Muscle layer of colon (tissue), 2 donors: ENCODE results near the gene HDGFL3.
"Not testable (repeated sequence)": the region's sequence is repeated elsewhere in the genome, so short reads cannot be mapped to it uniquely, and the experiment has no call there.

Experiments
- H3K27ac ChIP-seq: one replicate; pipeline ENCODE4 v1.7.0; 2013; ENCODE audit warnings: low read depth, mild to moderate bottlenecking, low read length, moderate library complexity
- H3K27me3 ChIP-seq, 2 donors: one replicate each; pipeline ENCODE4 v1.7.0; 2013; ENCODE audit warnings: low read length in 2 of 2, mild to moderate bottlenecking in 2 of 2; ENCODE audit not compliant: insufficient read depth in 2 of 2, control insufficient read depth in 1 of 2
- H3K36me3 ChIP-seq: one replicate; pipeline ENCODE4 v1.7.0; 2013; ENCODE audit warnings: mild to moderate bottlenecking, low read length; ENCODE audit not compliant: insufficient read depth
- H3K4me1 ChIP-seq: one replicate; pipeline ENCODE4 v1.7.0; 2013; ENCODE audit warnings: mild to moderate bottlenecking, low read length; ENCODE audit not compliant: insufficient read depth
- H3K4me3 ChIP-seq, 2 donors: one replicate each; pipeline ENCODE4 v1.7.0; 2013; ENCODE audit warnings: low read length in 2 of 2, low read depth in 1 of 2, mild to moderate bottlenecking in 1 of 2, moderate library complexity in 1 of 2
- H3K9ac ChIP-seq: one replicate; pipeline ENCODE4 v1.7.0; 2013; ENCODE audit warnings: low read length
- H3K9me3 ChIP-seq: one replicate; pipeline ENCODE4 v1.7.0; 2013; ENCODE audit warnings: mild to moderate bottlenecking, low read length
- donor health status: abdominal sarcoma.
- donor health status: Adenocarcinoma of cecum.

The HDGFL3 gene

DNA sequence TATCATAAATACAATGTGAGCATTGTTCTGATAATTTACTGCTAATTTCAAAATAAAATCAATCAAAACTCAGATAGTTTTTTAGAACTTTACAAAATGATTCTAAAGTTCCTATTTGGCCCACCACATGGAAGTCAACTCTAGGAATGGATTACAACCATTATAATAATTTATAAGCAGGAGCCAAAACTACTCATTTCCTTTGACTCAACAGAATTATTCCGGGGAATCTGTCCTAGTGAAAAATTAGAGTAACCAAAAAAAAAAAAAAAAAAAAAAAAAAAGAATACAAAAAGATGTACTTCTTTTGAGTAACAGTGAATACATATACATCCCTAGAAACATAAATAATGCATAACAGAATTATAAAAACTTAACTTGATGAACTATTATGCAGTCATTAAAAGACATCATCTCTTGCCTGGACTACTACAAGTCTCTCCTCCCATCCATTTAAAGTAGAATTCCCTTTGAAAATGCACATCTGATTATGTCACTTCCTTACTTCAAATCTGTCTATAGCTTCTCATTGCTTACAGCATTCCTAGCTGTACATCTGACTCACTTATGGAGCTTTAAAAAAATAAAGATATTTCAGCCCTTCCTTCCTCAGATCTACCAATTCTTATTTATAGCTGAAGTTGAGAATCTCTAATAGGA, 43.4 kb downstream of the HDGFL3 start:
- no peaks in the 10 kb centered on the region for H3K9me3 ChIP-seq
- no peaks in the 10 kb centered on the region for H3K4me1 ChIP-seq
- H3K27me3 ChIP-seq, result no peaks in the 10 kb centered on the region
- no peak overlapping the region for H3K27ac ChIP-seq
- no peaks in the 10 kb centered on the region for H3K36me3 ChIP-seq
- H3K4me3 ChIP-seq, result no peak overlapping the region
- no peak overlapping the region for H3K9ac ChIP-seq

DNA sequence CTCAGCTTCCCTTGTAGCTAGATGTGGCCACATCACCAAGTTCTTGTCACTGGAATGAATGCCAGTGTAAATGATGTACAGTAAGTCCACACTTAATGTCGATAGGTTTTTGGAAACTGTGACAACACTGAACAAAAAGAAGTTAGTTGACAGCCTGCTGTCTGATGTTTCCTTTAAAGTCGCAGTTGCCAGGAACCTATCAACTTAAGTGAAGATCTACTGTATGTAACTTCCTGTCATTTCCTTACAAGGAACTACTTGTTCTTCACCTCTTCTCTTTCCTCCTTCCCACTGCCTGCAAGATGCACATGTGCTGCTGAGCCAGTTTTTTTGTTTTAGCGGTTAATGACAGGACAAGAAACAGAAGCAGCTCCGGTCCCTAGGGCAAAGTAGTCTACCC, 44.6 kb downstream of the HDGFL3 start:
- Histone ChIP-seq H3K4me1 (no peaks in the 10 kb centered on the region), H3K36me3 (no peaks in the 10 kb centered on the region), H3K27ac (no peak overlapping the region), H3K27me3 (no peaks in the 10 kb centered on the region), H3K9me3 (no peaks in the 10 kb centered on the region), H3K4me3 (no peak overlapping the region), H3K9ac (no peak overlapping the region)

DNA sequence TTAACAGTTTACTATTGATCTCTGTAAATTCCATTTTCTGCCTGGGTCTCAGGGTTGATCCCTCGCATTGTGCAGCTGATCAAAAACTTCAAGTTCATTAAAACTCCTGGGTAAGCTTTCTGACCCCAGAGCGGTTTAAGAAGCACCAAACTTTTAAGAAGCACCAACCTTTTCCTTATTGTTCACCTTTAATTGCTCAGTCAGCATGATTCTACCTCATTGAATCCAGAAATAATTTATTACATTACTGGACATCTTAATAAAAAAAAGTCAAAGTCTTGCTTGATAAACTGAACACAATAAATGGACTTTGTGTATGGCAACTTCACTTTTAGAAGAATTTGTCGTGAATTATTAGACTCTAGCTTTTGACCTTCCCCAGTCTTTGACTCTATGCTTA, 46.9 kb downstream of the HDGFL3 start:
- Histone ChIP-seq H3K9ac (no peak overlapping the region), H3K36me3 (peaks cover 8% of the 10 kb centered on the region), H3K9me3 (no peaks in the 10 kb centered on the region), H3K27me3 (no peaks in the 10 kb centered on the region), H3K4me1 (no peaks in the 10 kb centered on the region), H3K27ac (no peak overlapping the region), H3K4me3 (no peak overlapping the region)

DNA sequence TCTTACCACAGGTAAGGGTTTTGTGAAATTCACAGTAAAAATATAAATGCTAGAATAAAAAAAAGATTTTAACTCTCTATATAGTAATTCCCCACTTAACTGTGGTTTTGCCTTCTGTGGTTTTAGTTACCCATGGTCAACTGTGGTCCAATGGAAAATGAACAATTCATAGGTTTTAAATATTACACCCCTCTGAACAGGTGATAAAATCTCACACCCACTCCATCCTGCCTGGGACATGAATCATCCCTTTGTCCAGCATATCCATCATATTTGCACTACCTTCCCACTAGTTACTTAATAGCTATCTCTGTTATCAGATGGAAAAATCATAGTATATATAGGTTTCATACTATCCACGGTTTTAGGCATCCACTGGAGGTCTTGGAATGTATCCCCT, 49.2 kb downstream of the HDGFL3 start:
- H3K4me1 ChIP-seq, result no peaks in the 10 kb centered on the region
- no peaks in the 10 kb centered on the region for H3K27me3 ChIP-seq
- H3K36me3 ChIP-seq, result peaks cover 11% of the 10 kb centered on the region
- no peak overlapping the region for H3K27ac ChIP-seq
- no peak overlapping the region for H3K4me3 ChIP-seq
- no peak overlapping the region for H3K9ac ChIP-seq
- no peaks in the 10 kb centered on the region for H3K9me3 ChIP-seq

DNA sequence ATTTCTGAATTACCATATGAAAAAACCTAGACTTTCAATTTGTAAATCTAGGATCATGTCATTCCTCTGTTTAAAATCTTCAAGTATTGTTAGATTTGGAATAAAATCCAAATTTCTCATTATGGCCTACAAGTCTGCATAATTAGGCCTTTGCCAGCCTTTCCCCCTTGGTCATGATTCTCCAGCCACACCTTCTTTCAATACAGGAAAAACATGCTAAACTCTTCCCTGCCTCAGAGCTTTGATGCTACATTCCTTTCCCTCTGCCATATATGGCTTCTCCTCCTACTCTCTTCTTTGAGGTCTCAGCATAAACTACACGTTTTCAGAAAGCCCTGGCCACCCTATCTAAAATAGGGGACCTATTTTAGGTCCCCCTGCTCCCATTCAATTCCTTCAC, 51.7 kb downstream of the HDGFL3 start:
- H3K27ac ChIP-seq, result no peak overlapping the region
- no peaks in the 10 kb centered on the region for H3K9me3 ChIP-seq
- H3K27me3 ChIP-seq, result no peaks in the 10 kb centered on the region
- H3K36me3 ChIP-seq, result peaks cover 11% of the 10 kb centered on the region
- H3K4me3 ChIP-seq, result no peak overlapping the region
- H3K9ac ChIP-seq, result no peak overlapping the region
- H3K4me1 ChIP-seq, result no peaks in the 10 kb centered on the region

DNA sequence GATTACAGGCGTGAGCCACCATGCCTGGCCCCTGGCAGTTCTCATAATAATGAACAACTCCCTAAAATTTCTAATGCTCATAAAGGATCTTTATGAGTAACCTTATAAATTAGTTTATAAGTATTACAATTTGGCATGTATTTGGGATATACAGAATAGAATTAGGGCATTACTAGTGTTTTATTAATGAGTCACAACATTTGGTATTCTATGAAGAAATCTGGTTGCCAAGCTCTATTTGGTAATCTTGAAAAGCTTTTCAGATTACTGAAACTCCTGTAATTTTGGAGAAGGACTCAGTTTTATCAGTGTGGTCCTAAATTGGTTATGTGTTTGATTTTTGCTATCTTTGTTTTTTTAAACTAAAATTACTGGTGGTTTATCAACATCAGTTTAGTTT, 54.3 kb downstream of the HDGFL3 start:
- peaks cover 29% of the 10 kb centered on the region for H3K36me3 ChIP-seq
- H3K27ac ChIP-seq, result no peak overlapping the region
- no peak overlapping the region for H3K9ac ChIP-seq
- no peaks in the 10 kb centered on the region for H3K9me3 ChIP-seq
- no peaks in the 10 kb centered on the region for H3K27me3 ChIP-seq
- H3K4me3 ChIP-seq, result no peak overlapping the region
- no peaks in the 10 kb centered on the region for H3K4me1 ChIP-seq

DNA sequence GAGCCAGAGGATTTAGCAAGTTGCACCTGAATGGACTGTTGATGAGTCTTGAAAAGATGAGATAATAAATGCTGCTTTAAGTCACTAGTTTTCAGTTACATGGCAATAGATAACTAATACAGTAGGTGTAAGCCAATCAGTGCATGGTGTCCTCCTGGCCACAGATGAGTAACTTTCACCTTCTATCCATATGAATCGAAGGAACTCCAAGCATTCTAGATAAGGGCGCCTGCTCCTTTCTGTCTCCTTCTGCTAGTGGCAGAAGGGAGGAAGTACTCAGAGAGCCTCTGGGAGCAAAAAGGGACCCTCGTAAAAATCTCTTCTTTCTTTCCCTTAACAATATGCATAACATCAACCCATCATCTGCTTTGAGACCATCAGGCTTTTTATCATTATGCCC, 62.9 kb downstream of the HDGFL3 start:
- Histone ChIP-seq H3K4me1 (no peaks in the 10 kb centered on the region), H3K9me3 (no peaks in the 10 kb centered on the region), H3K27ac (no peak overlapping the region), H3K4me3 (no peak overlapping the region), H3K27me3 (no peaks in the 10 kb centered on the region), H3K36me3 (peaks cover 38% of the 10 kb centered on the region), H3K9ac (no peak overlapping the region)

DNA sequence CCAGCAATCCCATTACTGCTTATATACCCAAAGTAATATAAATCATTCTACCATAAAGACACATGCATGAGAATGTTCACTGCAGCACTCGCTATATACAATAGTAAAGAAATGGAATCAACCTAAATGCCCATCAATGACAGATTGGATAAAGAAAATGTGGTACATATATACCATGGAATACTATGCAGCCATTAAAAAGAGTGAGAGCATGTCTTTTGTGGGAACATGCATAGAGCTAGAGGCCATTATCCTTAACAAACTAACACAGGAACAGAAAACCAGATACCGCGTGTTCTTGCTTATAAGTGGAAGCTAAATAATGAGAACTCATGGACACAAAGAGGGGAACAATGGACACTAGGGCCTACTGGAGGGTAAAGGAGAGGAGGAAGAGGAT, 65.5 kb downstream of the HDGFL3 start:
- not testable (repeated sequence) for H3K9me3 ChIP-seq, H3K9ac ChIP-seq
- peaks cover 29% of the 10 kb centered on the region for H3K36me3 ChIP-seq

DNA sequence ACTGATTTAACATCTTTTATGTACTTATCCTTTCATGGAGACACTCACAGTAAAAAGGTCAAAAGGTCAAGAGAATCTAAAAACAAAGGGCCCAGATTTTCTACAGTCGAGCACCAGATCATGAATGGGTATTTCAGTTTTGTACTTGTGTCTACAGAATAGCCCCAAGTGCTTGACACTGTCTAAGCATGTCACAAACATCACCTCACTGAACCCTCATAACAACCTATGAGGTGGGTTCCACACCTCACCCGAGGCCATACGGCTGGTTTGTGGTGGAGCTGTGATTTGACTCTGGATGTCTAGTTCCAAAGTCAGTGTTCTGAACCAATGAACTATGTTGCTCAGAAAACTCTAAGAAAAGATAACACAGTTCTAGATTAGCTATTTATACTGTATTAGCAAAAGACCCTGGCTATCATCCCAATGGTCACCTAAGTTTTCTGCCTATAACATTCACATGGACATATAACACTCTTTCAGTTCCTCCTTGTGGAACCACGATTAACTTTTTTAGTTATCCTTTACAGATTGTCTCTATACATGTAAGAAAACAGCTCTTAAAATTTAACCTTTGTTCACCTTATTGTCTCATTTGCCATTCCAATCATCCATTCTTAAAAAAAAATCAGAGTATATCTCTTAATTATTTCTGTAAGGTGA, 74.6 kb downstream of the HDGFL3 start:
- Histone ChIP-seq H3K36me3 (peaks cover 8% of the 10 kb centered on the region), H3K9me3 (no peaks in the 10 kb centered on the region), H3K27me3 (no peaks in the 10 kb centered on the region), H3K9ac (no peak overlapping the region), H3K4me3 (no peak overlapping the region), H3K4me1 (no peaks in the 10 kb centered on the region), H3K27ac (no peak overlapping the region)

More for the DNA sequence above, 65.5 kb downstream of the HDGFL3 start:
- H3K27me3 ChIP-seq, H3K4me1 ChIP-seq, H3K27ac ChIP-seq, H3K4me3 ChIP-seq: not testable (repeated sequence)

DNA sequence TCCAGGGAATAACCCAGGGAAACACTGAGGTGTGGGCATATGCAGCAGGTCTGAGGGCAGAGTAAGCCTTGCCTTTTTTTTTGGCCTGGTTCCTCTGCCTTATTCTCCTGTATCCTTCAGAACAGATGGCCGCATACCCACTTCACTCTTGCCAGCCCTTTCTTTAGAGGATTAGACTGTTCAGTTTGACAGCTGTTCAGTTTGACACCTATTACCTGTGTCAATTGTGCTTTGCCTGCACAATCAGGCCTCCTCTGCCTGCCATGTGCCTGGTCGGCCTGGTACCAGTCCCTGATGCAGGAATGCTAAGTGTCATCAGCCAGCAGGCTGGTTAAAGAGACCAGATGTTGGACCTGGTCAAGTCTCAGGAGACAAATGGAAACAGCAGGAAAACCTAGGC, 77.8 kb downstream of the HDGFL3 start:
- Histone ChIP-seq H3K36me3 (peaks cover 8% of the 10 kb centered on the region), H3K27ac (no peak overlapping the region), H3K4me3 (no peak overlapping the region), H3K9me3 (no peaks in the 10 kb centered on the region), H3K9ac (no peak overlapping the region), H3K4me1 (no peaks in the 10 kb centered on the region), H3K27me3 (no peaks in the 10 kb centered on the region)

DNA sequence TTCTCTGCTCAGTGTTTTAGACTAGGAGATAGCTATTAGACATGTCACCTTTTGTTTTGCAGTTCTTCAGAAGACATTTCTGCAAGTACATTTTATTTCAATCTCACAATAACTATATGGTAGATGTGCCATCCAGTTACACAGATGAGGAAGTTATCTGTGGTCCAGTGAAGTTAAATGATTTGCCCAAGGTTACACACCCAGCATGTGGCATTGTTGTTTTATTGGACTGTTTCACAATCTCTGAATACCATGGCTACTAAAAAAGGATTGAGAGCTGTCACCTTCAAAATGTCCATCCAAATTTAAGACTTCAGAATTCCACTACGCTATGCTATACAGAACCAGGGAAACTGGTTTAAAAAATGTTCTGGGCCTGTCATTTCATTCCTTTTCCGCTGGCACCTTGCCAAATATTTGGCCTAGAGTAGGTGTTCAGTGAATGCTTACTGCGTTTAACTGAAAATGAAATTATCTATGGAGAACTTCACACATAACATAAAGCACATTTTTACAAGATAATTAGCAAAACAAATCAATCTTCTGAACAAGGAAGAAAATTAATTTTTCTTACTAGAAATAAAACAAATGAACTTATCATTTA, 80.0 kb downstream of the HDGFL3 start:
- peaks cover 8% of the 10 kb centered on the region for H3K36me3 ChIP-seq
- H3K4me1 ChIP-seq, result no peaks in the 10 kb centered on the region
- no peak overlapping the region for H3K27ac ChIP-seq
- no peaks in the 10 kb centered on the region for H3K27me3 ChIP-seq
- no peak overlapping the region for H3K4me3 ChIP-seq
- H3K9ac ChIP-seq, result no peak overlapping the region
- H3K9me3 ChIP-seq, result no peaks in the 10 kb centered on the region

DNA sequence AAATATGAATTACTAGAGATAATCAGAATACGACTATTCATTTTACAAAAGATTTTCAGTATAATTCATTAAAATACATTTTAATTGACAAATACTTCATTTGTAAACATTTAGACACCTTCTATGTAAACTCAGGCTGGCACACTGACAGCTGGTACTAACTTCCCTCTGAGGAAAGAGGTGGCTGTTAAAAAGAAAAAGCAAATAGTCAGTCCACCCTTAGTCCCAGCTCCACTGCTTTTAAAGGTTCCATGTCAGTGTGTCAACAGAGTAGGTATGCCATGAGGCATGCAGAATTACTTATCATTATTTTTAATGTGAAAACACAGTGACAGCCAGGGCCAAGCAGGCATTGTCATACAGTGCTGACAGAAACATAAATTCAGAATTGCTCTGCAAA, 84.1 kb downstream of the HDGFL3 start:
- Histone ChIP-seq H3K27me3 (no peaks in the 10 kb centered on the region), H3K27ac (no peak overlapping the region), H3K4me1 (no peaks in the 10 kb centered on the region), H3K9me3 (no peaks in the 10 kb centered on the region), H3K36me3 (no peaks in the 10 kb centered on the region), H3K4me3 (no peak overlapping the region), H3K9ac (no peak overlapping the region)
